Spleen (tissue), 11 donors: Measurements from ENCODE around the gene MSH3. TPM values are rescaled to one million over a fixed set of nuclear protein-coding genes. Genes with fewer than 3 reads are reported as not detected.
A peak's percentile ranks its signal among the peaks of the same experiment; 100 is the strongest.

ENCODE experiments used
- DNase-seq: peaks from one replicate; pipeline ENCODE4 v3.0.0-alpha.2; 2020
- H3K27ac ChIP-seq, 8 donors: fragments of 200-600 bp; sonication (generic) in 7 of 8; 1 replicate in 4 of 8; 2 replicates in 4 of 8; pipeline versions ENCODE4 v1.5.0 to v1.8.0; 2016 to 2021; ENCODE audit warnings: inconsistent platforms in 4 of 8, mild to moderate bottlenecking in 4 of 8, moderate library complexity in 1 of 8
- H3K27me3 ChIP-seq, 7 donors: fragments of 200-600 bp; sonication (generic) in 6 of 7; replicated peaks in 1 of 7; 1 replicate in 4 of 7; 2 replicates in 3 of 7; pipeline versions ENCODE4 v1.5.0 to v1.8.0; 2016 to 2021; ENCODE audit warnings: inconsistent platforms in 3 of 7, mild to moderate bottlenecking in 1 of 7
- H3K36me3 ChIP-seq, 6 donors: fragments of 200-600 bp; sonication (generic) in 5 of 6; 1 replicate in 4 of 6; 2 replicates in 2 of 6; pipeline versions ENCODE4 v1.5.0 to v1.8.0; 2016 to 2021; ENCODE audit warnings: inconsistent platforms in 2 of 6
- H3K4me1 ChIP-seq, 6 donors: fragments of 200-600 bp; sonication (generic) in 5 of 6; 1 replicate in 3 of 6; 2 replicates in 3 of 6; pipeline versions ENCODE4 v1.5.0 to v1.8.0; 2016 to 2021; ENCODE audit warnings: inconsistent platforms in 3 of 6
- H3K4me3 ChIP-seq, 8 donors: fragments of 200-600 bp; sonication (generic) in 7 of 8; 1 replicate in 4 of 8; 2 replicates in 4 of 8; pipeline versions ENCODE4 v1.5.0 to v1.8.0; 2016 to 2021; ENCODE audit warnings: inconsistent platforms in 4 of 8, mild to moderate bottlenecking in 4 of 8, moderate library complexity in 2 of 8
- H3K9me3 ChIP-seq, 8 donors: fragments of 200-600 bp; sonication (generic) in 7 of 8; 1 replicate in 4 of 8; 2 replicates in 4 of 8; pipeline versions ENCODE4 v1.5.0 to v1.8.0; 2016 to 2021; ENCODE audit warnings: inconsistent platforms in 4 of 8
- CTCF ChIP-seq, 11 experiments: fragments of 200-600 bp in 7 of 11; fragments of 450-650 bp in 4 of 11; sonication (generic) in 4 of 11; IDR thresholded peaks in 8 of 11; conservative IDR thresholded peaks in 3 of 11; 1 replicate in 7 of 11; 2 replicates in 4 of 11; pipeline versions ENCODE4 v1.4.0 to v1.8.0; 2016 to 2021; ENCODE audit warnings: antibody characterized with exemption in 11 of 11, inconsistent platforms in 4 of 11, mild to moderate bottlenecking in 1 of 11
- POLR2A ChIP-seq, 3 donors: fragments of 450-650 bp; IDR thresholded peaks; one replicate each; pipeline ENCODE4 v1.5.1; 2017; ENCODE audit warnings: antibody characterized with exemption in 3 of 3, mild to moderate bottlenecking in 1 of 3
- POLR2AphosphoS5 ChIP-seq, 3 donors: sonication (generic); formaldehyde crosslinking; IDR thresholded peaks; one replicate each; pipeline ENCODE4 v1.5.1; 2017; ENCODE audit warnings: antibody characterized with exemption in 3 of 3
- WGBS, 5 donors: extraction: QIAGEN DNeasy Blood & Tissue Kit in 3 of 5; methylation state at CpG; one replicate each; pipeline versions ENCODE4 v1.1.5 to v1.1.7; 2013 to 2018; 5-methylcytosine and 5-hydroxymethylcytosine counted together
- intact Hi-C: fragments of 100-400 bp; cut with DNase I; formaldehyde crosslinking; loops from one replicate; pipeline ENCODE4 v1.15.0; 2023; ENCODE audit warnings: low total_unique reads
- polyA plus RNA-seq, 3 donors: library from polyadenylated mRNA; stranded (reverse); fragments of 200-250 nt; gene quantifications; one replicate each; pipeline ENCODE4 v1.2.1, GENCODE V29; 2013
- total RNA-seq, 7 donors: library from RNA; depleted of rRNA in 3 of 7; stranded (reverse); fragments of >200 nt in 3 of 7; fragmentation: NEBNext Ultra II Directional in 4 of 7; extraction: Animal tissue kit (Norgen Biotek cat#: 25700) in 4 of 7; gene quantifications; one replicate each; pipeline versions ENCODE4 v1.1.0 to v1.2.1, GENCODE V29; 2016 to 2021
- donor health status: healthy with polysubstance abuse.
- donor health status: DM: no; HTN: no; CAD: no; lungs with moderate emphysema.
- donor health status: DM: no; HTN: no; CAD: no.
- donor health status: Bipolar disorder and iron deficiency.
- donor health status: healthy.
- donor health status: DM: no; HTN: no; CAD: no.
- donor health status: DM: yes; HTN: yes; CAD: no.

MSH3 gene
- total and polyA plus RNA-seq, 10 donors, result 2.3 to 17.0 (median 14.6) TPM

GRCh38 chr5:80753712-80754111 is 99.3 kb downstream of the MSH3 start:
- Histone ChIP-seq H3K27ac (no peak overlapping the region), H3K9me3 (no peaks in the 10 kb centered on the region), H3K36me3 (peaks cover 0 to 39% (median 0%) of the 10 kb centered on the region in 6 donors), H3K4me3 (no peak overlapping the region), H3K4me1 (peaks cover 6 to 26% (median 23%) of the 10 kb centered on the region in 6 donors), H3K27me3 (no peaks in the 10 kb centered on the region)
- TF ChIP-seq POLR2AphosphoS5 (IDR thresholded peaks at IDR 0.05) (no peak), CTCF (IDR thresholded peaks at IDR 0.05 in 8 of 11, conservative IDR thresholded peaks at IDR 0.05 in 3 of 11) (no peak)
- intact Hi-C loops, result no loop called here
- WGBS, 5 donors, result 80 to 88% (median 82%) methylated on average over 4 of the region's 4 CpGs
- DNase-seq, result no peak

- intact Hi-C loops, result no loop called here
- Histone ChIP-seq H3K27ac (peak overlapping the region in 3 of 8 donors; percentile 56 to 75 (median 70)), H3K4me3 (no peak overlapping the region), H3K27me3 (no peaks in the 10 kb centered on the region), H3K4me1 (peaks cover 6 to 26% (median 23%) of the 10 kb centered on the region in 6 donors), H3K9me3 (no peaks in the 10 kb centered on the region), H3K36me3 (peaks cover 0 to 32% (median 0%) of the 10 kb centered on the region in 6 donors)
- 18 to 39% (median 28%) methylated on average over 7 of the region's 7 CpGs for WGBS, 5 donors
- DNase-seq, result no peak
- TF ChIP-seq CTCF (IDR thresholded peaks at IDR 0.05 in 8 of 11, conservative IDR thresholded peaks at IDR 0.05 in 3 of 11) (no peak), POLR2A (IDR thresholded peaks at IDR 0.05) (no peak), POLR2AphosphoS5 (IDR thresholded peaks at IDR 0.05) (peak in 1 of 3 donors; percentile 17)
Measured at GRCh38 chr5:80754900-80755299, 100.4 kb downstream of the MSH3 start.

GRCh38 chr5:80755626-80756025 is 101.2 kb downstream of the MSH3 start:
- Histone ChIP-seq H3K27ac (peak overlapping the region in 5 of 8 donors; percentile 46 to 75 (median 63)), H3K36me3 (peaks cover 0 to 35% (median 0%) of the 10 kb centered on the region in 6 donors), H3K4me3 (peak overlapping the region in 1 of 8 donors; percentile 3), H3K27me3 (no peaks in the 10 kb centered on the region), H3K9me3 (no peaks in the 10 kb centered on the region), H3K4me1 (peaks cover 6 to 26% (median 23%) of the 10 kb centered on the region in 6 donors)
- no peak for DNase-seq
- intact Hi-C loops, result no loop called here
- 18 to 33% (median 29%) methylated on average over 3 of the region's 3 CpGs for WGBS, 5 donors
- TF ChIP-seq CTCF (IDR thresholded peaks at IDR 0.05 in 8 of 11, conservative IDR thresholded peaks at IDR 0.05 in 3 of 11), result no peak
- no peak for TF ChIP-seq POLR2A (IDR thresholded peaks at IDR 0.05)
- no peak for TF ChIP-seq POLR2AphosphoS5 (IDR thresholded peaks at IDR 0.05)

GRCh38 chr5:80756292-80756691 is 101.8 kb downstream of the MSH3 start:
- Histone ChIP-seq H3K4me3 (no peak overlapping the region), H3K4me1 (peaks cover 6 to 26% (median 23%) of the 10 kb centered on the region in 6 donors), H3K27ac (peak overlapping the region in 6 of 8 donors; percentile 22 to 75 (median 60)), H3K36me3 (peaks cover 0 to 38% (median 0%) of the 10 kb centered on the region in 6 donors), H3K9me3 (no peaks in the 10 kb centered on the region), H3K27me3 (no peaks in the 10 kb centered on the region)
- WGBS, 5 donors, result 64 to 85% (median 71%) methylated on average over 1 of the region's 1 CpG
- TF ChIP-seq CTCF (IDR thresholded peaks at IDR 0.05 in 8 of 11, conservative IDR thresholded peaks at IDR 0.05 in 3 of 11), result no peak
- no peak for TF ChIP-seq POLR2AphosphoS5 (IDR thresholded peaks at IDR 0.05)
- TF ChIP-seq POLR2A (IDR thresholded peaks at IDR 0.05), result no peak
- intact Hi-C loops, result no loop called here
- DNase-seq, result no peak
